ENCODE data around the gene OR10A6. TPM values are rescaled to one million over a fixed set of nuclear protein-coding genes. Genes with fewer than 3 reads are reported as not detected.

OR10A6 gene
- total RNA-seq, 1 experiment from 2014 or later, result not detected

DNA sequence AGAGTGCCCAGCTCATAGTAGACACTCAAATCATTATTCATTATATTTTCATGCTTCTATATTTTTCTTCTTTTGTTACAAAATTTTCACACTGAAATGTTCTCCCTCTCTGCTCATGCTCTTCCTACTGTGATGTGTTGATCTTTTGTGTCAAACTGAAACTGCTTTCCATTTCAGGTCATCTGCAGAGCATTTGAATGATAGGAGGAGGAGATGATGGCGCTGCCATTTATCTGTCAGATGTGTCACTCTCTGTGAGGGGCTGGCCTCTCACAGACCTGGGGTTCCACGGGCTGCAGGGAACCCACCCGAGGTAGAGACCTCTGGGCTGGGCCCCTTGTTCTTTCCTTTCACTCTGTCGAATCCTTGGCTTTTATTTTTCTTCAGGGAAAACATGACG, 41.1 kb downstream of the OR10A6 start:
- no peak for DNase-seq (ENCODE audit: low spot score)
- BruUV-seq (replicated peaks), result no TSS peak
- no peaks in the 10 kb centered on the region for H3K27me3 ChIP-seq (replicated peaks; ENCODE audit: insufficient read depth, low read depth, low read length, poor library complexity)
- no peak overlapping the region for H3K4me3 ChIP-seq (ENCODE audit: low read depth, low read length, poor library complexity, severe bottlenecking)
- no peak for TF ChIP-seq EZH2 (IDR thresholded peaks at IDR 0.05; ENCODE audit: borderline replicate concordance, low read depth, low read length, poor library complexity, severe bottlenecking)
- TF ChIP-seq, protein P1, sequence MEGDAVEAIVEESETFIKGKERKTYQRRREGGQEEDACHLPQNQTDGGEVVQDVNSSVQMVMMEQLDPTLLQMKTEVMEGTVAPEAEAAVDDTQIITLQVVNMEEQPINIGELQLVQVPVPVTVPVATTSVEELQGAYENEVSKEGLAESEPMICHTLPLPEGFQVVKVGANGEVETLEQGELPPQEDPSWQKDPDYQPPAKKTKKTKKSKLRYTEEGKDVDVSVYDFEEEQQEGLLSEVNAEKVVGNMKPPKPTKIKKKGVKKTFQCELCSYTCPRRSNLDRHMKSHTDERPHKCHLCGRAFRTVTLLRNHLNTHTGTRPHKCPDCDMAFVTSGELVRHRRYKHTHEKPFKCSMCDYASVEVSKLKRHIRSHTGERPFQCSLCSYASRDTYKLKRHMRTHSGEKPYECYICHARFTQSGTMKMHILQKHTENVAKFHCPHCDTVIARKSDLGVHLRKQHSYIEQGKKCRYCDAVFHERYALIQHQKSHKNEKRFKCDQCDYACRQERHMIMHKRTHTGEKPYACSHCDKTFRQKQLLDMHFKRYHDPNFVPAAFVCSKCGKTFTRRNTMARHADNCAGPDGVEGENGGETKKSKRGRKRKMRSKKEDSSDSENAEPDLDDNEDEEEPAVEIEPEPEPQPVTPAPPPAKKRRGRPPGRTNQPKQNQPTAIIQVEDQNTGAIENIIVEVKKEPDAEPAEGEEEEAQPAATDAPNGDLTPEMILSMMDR (conservative IDR thresholded peaks at IDR 0.05; ENCODE audit: low read depth, low read length), result no peak
- no peaks in the 10 kb centered on the region for H3K4me1 ChIP-seq (ENCODE audit: insufficient read depth, low read length, poor library complexity, severe bottlenecking)
- no peaks in the 10 kb centered on the region for H3K9me3 ChIP-seq (ENCODE audit: low read depth, low read length, poor library complexity, severe bottlenecking)
- POLR2A ChIA-PET (ENCODE audit: low non-redundant PET), result no interaction called here
- intact Hi-C loops (cut with micrococcal nuclease; ENCODE audit: unreplicated experiment), result no loop called here
- H3K36me3 ChIP-seq (ENCODE audit: insufficient read depth, low read length, poor library complexity, severe bottlenecking), result no peaks in the 10 kb centered on the region
- no peak overlapping the region for H3K27ac ChIP-seq (ENCODE audit: low read depth, low read length, poor library complexity, severe bottlenecking)
- CTCF ChIA-PET, result no interaction called here

DNA sequence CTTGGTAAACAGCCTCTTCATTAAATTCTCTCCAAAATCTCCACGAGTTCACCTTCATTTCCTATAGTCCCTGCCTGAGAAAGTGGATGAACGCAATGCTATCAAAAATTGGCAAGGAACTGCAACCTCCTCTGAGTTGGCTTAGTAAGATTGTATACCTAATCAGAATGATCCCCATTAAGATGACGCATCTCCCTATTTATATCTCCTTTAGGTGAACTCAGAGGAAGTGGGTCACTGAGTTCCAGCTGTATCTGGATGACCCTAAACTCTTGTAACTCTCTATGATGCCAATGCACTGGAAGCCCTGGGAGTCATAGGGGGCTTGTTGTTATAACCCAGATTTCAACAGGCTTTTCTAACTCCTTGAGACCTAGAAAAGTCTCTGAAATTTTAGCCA, 48.2 kb downstream of the OR10A6 start:
- intact Hi-C loops (cut with micrococcal nuclease; ENCODE audit: unreplicated experiment), result no loop called here
- Histone ChIP-seq H3K9me3 (ENCODE audit: low read depth, low read length, poor library complexity, severe bottlenecking) (no peaks in the 10 kb centered on the region), H3K27ac (ENCODE audit: low read depth, low read length, poor library complexity, severe bottlenecking) (no peak overlapping the region), H3K4me3 (ENCODE audit: low read depth, low read length, poor library complexity, severe bottlenecking) (no peak overlapping the region), H3K4me1 (ENCODE audit: insufficient read depth, low read length, poor library complexity, severe bottlenecking) (no peaks in the 10 kb centered on the region), H3K36me3 (ENCODE audit: insufficient read depth, low read length, poor library complexity, severe bottlenecking) (no peaks in the 10 kb centered on the region), H3K27me3 (replicated peaks; ENCODE audit: insufficient read depth, low read depth, low read length, poor library complexity) (no peaks in the 10 kb centered on the region)
- no peak for DNase-seq (ENCODE audit: low spot score)
- POLR2A ChIA-PET (ENCODE audit: low non-redundant PET), result no interaction called here
- no TSS peak for BruUV-seq (replicated peaks)
- TF ChIP-seq, protein P1 (conservative IDR thresholded peaks at IDR 0.05; ENCODE audit: low read depth, low read length), result no peak
- no peak for TF ChIP-seq EZH2 (IDR thresholded peaks at IDR 0.05; ENCODE audit: borderline replicate concordance, low read depth, low read length, poor library complexity, severe bottlenecking)
- CTCF ChIA-PET, result no interaction called here

Other genes starting within 250 kb of the OR10A6 start
- not detected in 2 replicates for gene OVCH2, start 224.8 kb downstream of the OR10A6 start, total RNA-seq (2021)
- gene OR5P2, start 134.3 kb downstream of the OR10A6 start, total RNA-seq (2021), result not detected in 2 replicates
- gene OR5P3, start 100.4 kb downstream of the OR10A6 start, total RNA-seq (2021), result not detected in 2 replicates
- not detected in 2 replicates for gene OR10A3, start 10.4 kb upstream of the OR10A6 start, total RNA-seq (2021)
- not detected in 2 replicates for gene NLRP10, start 34.2 kb upstream of the OR10A6 start, total RNA-seq (2021)
- gene EIF3F, start 56.1 kb upstream of the OR10A6 start, total RNA-seq (2021), result 146 and 151 TPM in 2 replicates
- gene TUB, start 149.9 kb upstream of the OR10A6 start, total RNA-seq (2021), result 0.39 and 0.76 TPM in 2 replicates
- not detected in 2 replicates for gene RIC3, start 237.8 kb upstream of the OR10A6 start, total RNA-seq (2021)

All from A673 (cell line).